Measurements from ENCODE around the gene LNX2. TPM values are rescaled to one million over a fixed set of nuclear protein-coding genes. Genes with fewer than 3 reads are reported as not detected.
A peak's percentile ranks its signal among the peaks of the same experiment; 100 is the strongest.

The LNX2 gene
- total RNA-seq, 1 donor from 2014 or later, result 15.1 TPM

DNA sequence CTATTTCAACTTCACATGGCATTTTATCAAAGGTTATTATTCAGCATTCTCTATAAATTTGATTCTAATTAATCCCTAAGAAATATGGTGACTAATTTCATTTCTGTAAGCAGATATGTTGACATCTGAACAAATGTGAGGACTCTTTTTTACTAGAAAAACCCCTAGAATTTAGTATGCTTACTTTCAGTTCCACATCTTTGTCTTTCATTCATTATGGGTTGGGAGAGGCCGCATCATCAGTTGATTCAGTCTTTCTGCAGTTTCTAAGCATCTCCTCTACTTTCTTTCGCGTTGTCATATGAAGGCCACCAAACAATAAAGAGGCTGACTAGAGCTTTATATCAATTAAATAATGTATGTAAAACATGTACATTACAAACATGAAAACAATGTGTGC is 114.5 kb downstream of the LNX2 start:
- Histone ChIP-seq H3K36me3 (no peaks in the 10 kb centered on the region), H3K27ac (no peak overlapping the region), H3K4me2 (no peak overlapping the region), H3F3A (ENCODE audit: low read depth) (no peaks in the 10 kb centered on the region), H4K20me1 (ENCODE audit: low read depth) (no peaks in the 10 kb centered on the region), H3K4me1 (no peaks in the 10 kb centered on the region), H3K27me3 (no peaks in the 10 kb centered on the region), H2AFZ (replicated peaks) (no peak overlapping the region), H3K9me3 (ENCODE audit: low read depth) (no peaks in the 10 kb centered on the region), H3K4me3 (no peak overlapping the region), H3K9ac (no peak overlapping the region), H3K79me2 (ENCODE audit: low read depth) (no peaks in the 10 kb centered on the region)
- Mint-ChIP-seq H3K4me3 (no peak overlapping the region), H3K36me3 (no peaks in the 10 kb centered on the region), H3K27ac (no peak overlapping the region), H3K4me1 (peaks cover 20% of the 10 kb centered on the region), H3K27me3 (ENCODE audit: insufficient read depth, low read depth) (peaks cover 6% of the 10 kb centered on the region), H3K9me3 (peaks cover 3% of the 10 kb centered on the region)
- no peak for DNase-seq (ENCODE audit: low spot score)
- TF ChIP-seq CTCF (IDR thresholded peaks at IDR 0.05), result no peak
- no peak for TF ChIP-seq EZH2phosphoT487 (IDR thresholded peaks at IDR 0.05)
- no peak for TF ChIP-seq EZH2 (IDR thresholded peaks at IDR 0.05)

- Mint-ChIP-seq H3K27me3 (ENCODE audit: insufficient read depth, low read depth) (peaks cover 6% of the 10 kb centered on the region), H3K27ac (no peak overlapping the region), H3K36me3 (no peaks in the 10 kb centered on the region), H3K9me3 (peaks cover 3% of the 10 kb centered on the region), H3K4me1 (peaks cover 20% of the 10 kb centered on the region), H3K4me3 (no peak overlapping the region)
- TF ChIP-seq EZH2 (IDR thresholded peaks at IDR 0.05), result no peak
- TF ChIP-seq EZH2phosphoT487 (IDR thresholded peaks at IDR 0.05), result no peak
- no peak for TF ChIP-seq CTCF (IDR thresholded peaks at IDR 0.05)
- DNase-seq (ENCODE audit: low spot score), result no peak
- H3K27ac ChIP-seq, result no peak overlapping the region
- no peaks in the 10 kb centered on the region for H3K36me3 ChIP-seq
- no peaks in the 10 kb centered on the region for H3K27me3 ChIP-seq
- H3K79me2 ChIP-seq (ENCODE audit: low read depth), result no peaks in the 10 kb centered on the region
- no peaks in the 10 kb centered on the region for H3K4me1 ChIP-seq
- H3K4me2 ChIP-seq, result no peak overlapping the region
- H3K4me3 ChIP-seq, result no peak overlapping the region
- H3K9ac ChIP-seq, result no peak overlapping the region
- H4K20me1 ChIP-seq (ENCODE audit: low read depth), result no peaks in the 10 kb centered on the region
- no peak overlapping the region for H2AFZ ChIP-seq (replicated peaks)
- H3F3A ChIP-seq (ENCODE audit: low read depth), result no peaks in the 10 kb centered on the region
- H3K9me3 ChIP-seq (ENCODE audit: low read depth), result no peaks in the 10 kb centered on the region
Measured at GRCh38 chr13:27504868-27505194, 115.5 kb downstream of the LNX2 start.

- H3K27me3 ChIP-seq, result no peaks in the 10 kb centered on the region
- no peaks in the 10 kb centered on the region for H3K79me2 ChIP-seq (ENCODE audit: low read depth)
- no peaks in the 10 kb centered on the region for H4K20me1 ChIP-seq (ENCODE audit: low read depth)
- no peak overlapping the region for H3K27ac ChIP-seq
- H3K9me3 ChIP-seq (ENCODE audit: low read depth), result no peaks in the 10 kb centered on the region
- H3K4me1 Mint-ChIP-seq, result peaks cover 20% of the 10 kb centered on the region
- H3K4me3 ChIP-seq, result no peak overlapping the region
- no peaks in the 10 kb centered on the region for H3K36me3 Mint-ChIP-seq
- H3K4me3 Mint-ChIP-seq, result no peak overlapping the region
- no peaks in the 10 kb centered on the region for H3F3A ChIP-seq (ENCODE audit: low read depth)
- H3K4me2 ChIP-seq, result no peak overlapping the region
- H3K27ac Mint-ChIP-seq, result peak overlapping the region; percentile 1
- no peaks in the 10 kb centered on the region for H3K4me1 ChIP-seq
- peaks cover 4% of the 10 kb centered on the region for H3K27me3 Mint-ChIP-seq (ENCODE audit: insufficient read depth, low read depth)
- no peaks in the 10 kb centered on the region for H3K36me3 ChIP-seq
- peaks cover 2% of the 10 kb centered on the region for H3K9me3 Mint-ChIP-seq
- H3K9ac ChIP-seq, result no peak overlapping the region
- TF ChIP-seq CTCF (IDR thresholded peaks at IDR 0.05), result no peak
- no peak for TF ChIP-seq EZH2 (IDR thresholded peaks at IDR 0.05)
- peak overlapping the region; percentile 57 for H2AFZ ChIP-seq (replicated peaks)
- DNase-seq (ENCODE audit: low spot score), result no peak
Measured at GRCh38 chr13:27504128-27504867, 116.0 kb downstream of the LNX2 start.

Data from neural progenitor cell (in vitro differentiated cells).